ENCODE data around the gene UBE2Q1.

GRCh38 chr1:154579374-154579773 lies 20.9 kb upstream of the UBE2Q1 start:
- TF ChIP-seq CTCF (conservative IDR thresholded peaks at IDR 0.05), result no peak
- TF ChIP-seq EZH2 (IDR thresholded peaks at IDR 0.05; ENCODE audit: low read depth), result no peak

All from PC-9 (cell line).